HEK293T (cell line): Measurements from ENCODE around the gene LRRTM4.

Experiments used
- CTBP1 ChIP-seq: fragments of 450-650 bp; IDR thresholded peaks from 2 replicates; pipeline ENCODE4 v1.6.1; 2016; ENCODE audit warnings: borderline replicate concordance
- FOXA1 ChIP-seq: fragments of 450-650 bp; IDR thresholded peaks from 2 replicates; pipeline ENCODE4 v1.6.1; 2016; ENCODE audit warnings: mild to moderate bottlenecking
- SUZ12 ChIP-seq: fragments of 450-650 bp; IDR thresholded peaks from 2 replicates; pipeline ENCODE4 v1.6.1; 2016; ENCODE audit warnings: mild to moderate bottlenecking
- TARDBP ChIP-seq: fragments of 450-650 bp; IDR thresholded peaks from 2 replicates; pipeline ENCODE4 v1.6.1; 2016
- ZNF384 ChIP-seq: fragments of 450-650 bp; IDR thresholded peaks from 2 replicates; pipeline ENCODE4 v1.6.1; 2016

DNA sequence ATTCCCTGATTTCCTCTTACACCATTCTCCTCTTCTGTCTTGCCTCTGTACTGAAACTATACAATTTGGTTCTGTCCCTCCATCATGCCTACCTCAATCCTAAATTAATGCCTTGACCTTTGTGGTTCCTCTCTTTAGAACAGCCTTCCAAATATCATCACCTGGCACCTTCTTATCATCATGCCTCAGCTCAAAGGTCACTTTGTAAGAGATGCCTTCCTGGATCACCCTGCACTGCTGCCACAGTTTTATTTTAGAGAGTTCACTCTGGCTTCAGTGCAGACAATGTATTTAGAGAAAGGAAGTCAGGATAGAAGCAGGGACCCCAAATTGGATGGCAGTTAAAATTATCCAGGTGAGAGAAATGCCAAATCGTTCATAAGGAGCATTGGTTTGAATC, 64.5 kb downstream of the LRRTM4 start:
- TF ChIP-seq CTBP1 (no peak), FOXA1 (no peak), TARDBP (no peak), ZNF384 (no peak), SUZ12 (no peak)
